ACC112 (cell line): Measurements from ENCODE around the gene TAS1R2.
"Not testable (repeated sequence)": the region's sequence is repeated elsewhere in the genome, so short reads cannot be mapped to it uniquely, and the experiment has no call there.

ENCODE experiments used
- H2AFZ ChIP-seq: fragments of 200-600 bp; sonication (generic); one replicate; pipeline ENCODE4 v1.6.0; 2017; ENCODE audit warnings: antibody characterized with exemption, low read length; ENCODE audit not compliant: unreplicated experiment
- H3K27ac ChIP-seq: fragments of 200-600 bp; sonication (generic); 2 replicates; pipeline ENCODE4 v1.5.1; 2014; ENCODE audit warnings: low read depth, mild to moderate bottlenecking, antibody characterized with exemption, low read length, moderate library complexity
- H3K27me3 ChIP-seq: fragments of 200-600 bp; sonication (generic); 2 replicates; pipeline ENCODE4 v1.6.1; 2014; ENCODE audit warnings: mild to moderate bottlenecking, antibody characterized with exemption, low read length, moderate library complexity, mixed read lengths; ENCODE audit not compliant: insufficient read depth
- H3K36me3 ChIP-seq: fragments of 200-600 bp; sonication (generic); 2 replicates; pipeline ENCODE4 v1.6.1; 2016; ENCODE audit warnings: mild to moderate bottlenecking, antibody characterized with exemption, low read length, moderate library complexity, mixed read lengths; ENCODE audit not compliant: insufficient read depth
- H3K4me1 ChIP-seq: fragments of 200-600 bp; sonication (generic); one replicate; pipeline ENCODE4 v1.6.1; 2016; ENCODE audit warnings: low read length, mixed read lengths; ENCODE audit not compliant: insufficient read depth, unreplicated experiment, control insufficient read depth
- H3K4me3 ChIP-seq: fragments of 200-600 bp; sonication (generic); 2 replicates; pipeline ENCODE4 v1.5.1; 2014; ENCODE audit warnings: mild to moderate bottlenecking, low read depth, low read length
- H3K79me2 ChIP-seq: fragments of 200-600 bp; sonication (generic); one replicate; pipeline ENCODE4 v1.6.0; 2016; ENCODE audit warnings: low read length; ENCODE audit not compliant: control insufficient read depth, unreplicated experiment, insufficient read depth

The TAS1R2 gene

DNA sequence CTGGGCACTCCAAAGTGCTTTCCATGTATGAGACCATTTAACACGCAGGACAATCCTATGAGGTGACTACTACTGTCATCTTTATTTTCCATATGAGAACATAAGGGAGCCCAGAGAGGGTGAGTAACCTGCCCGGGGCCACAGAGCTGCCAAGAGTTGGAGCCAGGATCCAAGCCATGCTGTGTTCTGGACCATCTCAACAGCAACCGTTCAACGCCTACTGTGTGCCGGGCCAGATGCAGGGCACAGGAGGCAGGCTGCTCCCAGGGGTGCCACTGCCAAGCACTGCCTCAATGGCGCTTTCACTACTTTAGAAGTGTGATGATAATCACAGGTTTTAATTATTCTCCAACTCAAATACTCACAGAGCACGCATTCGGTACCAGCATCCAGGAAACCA, 39.1 kb upstream of the TAS1R2 start:
- no peaks in the 10 kb centered on the region for H3K79me2 ChIP-seq

DNA sequence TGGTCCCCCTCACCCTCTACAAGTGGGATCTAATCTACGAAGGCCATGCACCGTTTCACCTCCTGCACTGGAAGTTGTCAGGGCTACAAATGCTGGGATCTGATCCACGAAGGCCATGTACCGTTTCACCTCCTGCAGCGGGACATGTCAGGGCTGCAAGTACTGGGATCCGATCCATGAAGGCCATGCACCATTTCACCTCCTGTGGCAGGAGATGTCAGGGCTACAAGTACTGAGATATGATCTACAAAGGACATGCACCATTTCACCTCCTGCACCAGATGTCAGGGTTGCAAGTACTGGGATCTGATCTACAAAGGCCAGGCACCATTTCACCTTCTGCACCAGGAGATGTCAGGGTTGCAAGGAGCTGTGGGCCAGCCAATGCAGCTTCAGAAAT, 35.9 kb upstream of the TAS1R2 start:
- H3K27me3 ChIP-seq: no peaks in the 10 kb centered on the region
- H3K36me3 ChIP-seq: no peaks in the 10 kb centered on the region
- H3K4me3 ChIP-seq: no peak overlapping the region
- no peaks in the 10 kb centered on the region for H3K4me1 ChIP-seq
- H3K27ac ChIP-seq: no peak overlapping the region
- no peak overlapping the region for H2AFZ ChIP-seq
- no peaks in the 10 kb centered on the region for H3K79me2 ChIP-seq

More for the DNA sequence above, 39.1 kb upstream of the TAS1R2 start:
- Histone ChIP-seq H2AFZ (no peak overlapping the region), H3K4me3 (no peak overlapping the region), H3K27me3 (no peaks in the 10 kb centered on the region), H3K36me3 (no peaks in the 10 kb centered on the region), H3K27ac (no peak overlapping the region), H3K4me1 (no peaks in the 10 kb centered on the region)

DNA sequence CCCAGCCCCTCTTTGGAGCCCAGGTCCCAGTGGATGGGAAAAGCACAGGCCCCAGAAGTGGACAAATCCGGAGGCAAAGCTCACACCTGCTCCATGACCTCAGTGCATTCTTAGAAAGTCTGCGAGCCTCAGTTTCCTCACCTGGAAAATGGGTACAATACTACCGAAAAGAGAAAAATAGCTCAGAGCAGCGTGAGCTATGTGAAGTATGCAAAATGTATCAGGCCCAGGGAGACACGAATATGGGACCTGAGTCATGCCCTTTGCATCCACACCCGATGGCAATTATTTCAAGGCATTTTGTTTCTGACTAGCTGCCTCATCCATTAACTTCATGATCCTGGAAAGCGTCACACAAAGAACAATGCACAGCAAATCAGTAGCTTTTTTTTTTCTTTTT, 33.7 kb upstream of the TAS1R2 start:
- Histone ChIP-seq H2AFZ (no peak overlapping the region), H3K27ac (no peak overlapping the region), H3K4me1 (no peaks in the 10 kb centered on the region), H3K79me2 (no peaks in the 10 kb centered on the region), H3K27me3 (no peaks in the 10 kb centered on the region), H3K4me3 (no peak overlapping the region), H3K36me3 (no peaks in the 10 kb centered on the region)

DNA sequence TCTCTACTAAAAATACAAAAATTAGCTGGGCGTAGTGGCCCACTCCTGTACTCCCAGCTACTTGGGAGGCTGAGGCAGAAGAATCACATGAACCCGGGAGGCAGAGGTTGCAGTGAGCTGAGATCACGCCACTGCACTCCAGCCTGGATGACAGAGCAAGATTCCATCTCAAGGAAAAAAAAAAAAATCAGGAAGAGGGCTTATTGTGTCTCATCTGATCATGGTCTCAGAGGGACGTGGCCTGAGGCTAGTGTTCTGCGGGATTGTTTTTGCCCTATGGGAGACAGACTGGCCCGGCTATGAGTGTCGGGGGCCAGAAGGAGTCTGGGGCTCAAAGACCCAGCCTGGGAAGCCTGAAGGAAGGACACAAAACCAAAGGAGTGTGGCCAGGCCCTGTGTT, 32.4 kb upstream of the TAS1R2 start:
- H3K4me3 ChIP-seq, H3K36me3 ChIP-seq, H3K79me2 ChIP-seq, H3K27me3 ChIP-seq, H3K4me1 ChIP-seq, H3K27ac ChIP-seq, H2AFZ ChIP-seq: not testable (repeated sequence)

DNA sequence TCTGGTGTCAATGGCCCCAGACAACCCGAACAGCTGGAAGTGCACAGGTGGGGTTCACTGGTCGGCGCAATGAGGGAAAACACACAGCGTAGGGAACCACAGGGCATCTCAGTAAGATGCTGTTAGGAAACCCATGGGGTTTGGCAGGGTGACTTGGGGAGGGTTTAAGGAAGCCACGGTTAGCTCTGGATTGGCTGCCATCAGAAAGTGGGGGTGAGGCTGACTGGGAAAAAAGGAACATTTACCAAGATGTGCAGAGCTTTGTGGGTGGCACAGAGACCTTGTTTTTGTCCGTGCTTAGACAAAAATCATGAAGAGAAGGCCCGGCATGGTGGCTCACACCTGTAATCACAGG, 31.9 kb upstream of the TAS1R2 start:
- no peak overlapping the region for H3K4me3 ChIP-seq
- H3K36me3 ChIP-seq: no peaks in the 10 kb centered on the region
- no peak overlapping the region for H2AFZ ChIP-seq
- H3K4me1 ChIP-seq: no peaks in the 10 kb centered on the region
- no peaks in the 10 kb centered on the region for H3K27me3 ChIP-seq
- no peaks in the 10 kb centered on the region for H3K79me2 ChIP-seq
- H3K27ac ChIP-seq: no peak overlapping the region

DNA sequence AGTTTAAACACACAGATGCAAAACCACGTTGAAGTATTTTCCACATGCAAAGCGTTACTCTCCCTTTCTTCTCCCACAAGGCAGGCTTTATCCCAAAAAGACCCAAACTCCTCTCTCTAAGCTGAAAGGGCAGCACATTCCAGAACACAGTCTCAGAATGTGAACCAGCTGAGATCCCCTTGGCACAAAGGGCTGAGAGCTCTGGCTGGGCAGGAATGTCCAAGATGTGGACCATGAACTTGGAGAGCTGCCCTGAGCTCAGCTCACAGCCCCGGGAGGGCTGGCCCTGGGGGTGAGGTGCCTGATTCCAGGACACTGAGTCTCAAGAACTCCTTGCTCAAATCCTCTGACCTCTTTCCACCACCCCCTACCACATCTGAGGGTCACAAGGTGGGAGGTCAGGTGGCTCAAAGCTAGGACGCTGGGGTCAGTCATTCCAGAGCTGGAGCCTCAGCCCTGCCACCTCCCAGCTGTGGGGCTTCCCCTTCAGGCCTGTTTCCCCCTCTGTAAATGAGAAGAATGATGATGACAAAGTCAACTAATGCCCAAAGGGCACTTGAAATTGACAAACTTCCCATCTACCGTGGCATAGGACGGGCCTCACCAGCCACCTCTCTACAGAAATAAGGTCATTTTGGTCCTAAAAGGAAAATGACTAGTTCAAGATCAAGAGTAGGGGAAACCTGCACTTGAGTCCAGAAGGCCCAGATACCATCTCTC, 31.4 kb upstream of the TAS1R2 start:
- Histone ChIP-seq H2AFZ (no peak overlapping the region), H3K27me3 (no peaks in the 10 kb centered on the region), H3K4me1 (peaks cover 5% of the 10 kb centered on the region), H3K79me2 (no peaks in the 10 kb centered on the region), H3K4me3 (no peak overlapping the region), H3K27ac (no peak overlapping the region), H3K36me3 (no peaks in the 10 kb centered on the region)

DNA sequence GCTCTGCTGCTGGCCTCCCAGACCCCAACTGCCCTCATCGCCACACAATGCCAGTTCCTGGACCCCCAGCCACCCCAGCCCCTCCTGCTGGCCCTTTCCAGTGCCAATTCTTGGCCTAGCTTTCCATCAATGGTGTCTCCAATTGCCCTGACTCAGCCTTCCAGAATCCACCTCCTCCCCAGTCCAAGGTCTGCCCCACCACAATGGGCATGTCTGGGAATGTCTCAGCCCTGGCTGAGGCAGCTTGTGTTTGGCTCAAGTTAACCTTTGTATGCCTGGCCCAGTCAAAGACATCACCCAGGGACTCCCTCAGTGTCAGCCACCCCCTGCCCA, 26.5 kb upstream of the TAS1R2 start:
- H3K36me3 ChIP-seq: no peaks in the 10 kb centered on the region
- no peak overlapping the region for H3K4me3 ChIP-seq
- no peak overlapping the region for H2AFZ ChIP-seq
- no peaks in the 10 kb centered on the region for H3K27me3 ChIP-seq
- no peaks in the 10 kb centered on the region for H3K79me2 ChIP-seq
- peaks cover 6% of the 10 kb centered on the region for H3K4me1 ChIP-seq
- no peak overlapping the region for H3K27ac ChIP-seq

DNA sequence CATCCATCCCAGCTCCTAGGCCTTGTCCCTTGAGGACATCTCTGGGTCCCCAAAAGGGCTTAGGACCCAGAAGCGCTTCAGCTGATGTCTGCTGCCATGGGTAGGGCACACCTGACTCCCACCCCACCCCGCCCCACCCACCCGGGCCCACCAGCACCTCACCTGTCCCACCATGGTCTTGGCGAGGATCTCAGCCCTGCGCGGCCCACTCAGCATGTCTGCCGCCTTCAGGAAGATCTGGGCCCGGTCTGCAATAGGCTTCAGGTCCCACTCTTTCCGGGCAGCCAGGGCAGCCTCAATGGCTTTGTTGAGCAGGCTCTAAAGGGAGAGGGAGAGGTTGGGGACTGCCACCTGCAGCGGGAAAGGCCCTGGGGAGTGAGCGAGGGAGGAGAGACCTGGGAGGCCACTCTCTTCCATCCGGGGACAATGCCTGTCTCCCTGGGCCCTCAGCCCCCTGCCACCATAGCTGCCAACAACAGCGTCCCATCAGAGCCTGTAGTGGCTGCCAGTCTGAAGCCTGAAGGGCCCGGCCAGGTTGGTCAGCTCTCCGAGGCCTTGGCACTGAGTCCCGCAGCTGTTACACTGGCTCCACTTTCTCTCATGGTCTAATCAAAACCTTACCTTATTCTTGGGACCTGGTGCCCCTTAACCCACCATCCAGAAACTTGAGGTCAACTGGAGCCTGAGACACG, 26.0 kb upstream of the TAS1R2 start:
- Histone ChIP-seq H3K4me3 (no peak overlapping the region), H3K36me3 (no peaks in the 10 kb centered on the region), H3K27ac (no peak overlapping the region), H2AFZ (no peak overlapping the region), H3K4me1 (peaks cover 6% of the 10 kb centered on the region), H3K79me2 (no peaks in the 10 kb centered on the region), H3K27me3 (no peaks in the 10 kb centered on the region)

DNA sequence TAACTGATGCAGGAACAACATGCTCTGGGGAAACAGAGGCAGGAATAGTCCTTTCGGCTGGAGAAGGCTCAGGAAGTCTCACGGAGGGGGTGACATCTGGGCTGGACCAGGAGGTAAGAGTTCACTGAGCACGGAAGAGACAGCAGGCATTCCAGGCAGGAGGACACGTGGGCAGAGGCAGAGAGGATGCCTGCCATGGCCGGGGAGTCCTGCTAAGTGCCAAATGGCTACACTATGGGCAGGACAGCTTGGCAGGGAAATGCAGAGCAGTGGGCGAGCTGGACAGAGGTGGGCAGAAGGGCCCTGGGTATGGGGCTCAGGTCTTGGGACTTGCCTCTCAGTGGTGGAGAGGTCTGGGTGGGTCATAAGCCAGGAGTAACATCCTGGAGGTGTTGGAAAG, 25.3 kb upstream of the TAS1R2 start:
- Histone ChIP-seq H3K27me3 (no peaks in the 10 kb centered on the region), H3K36me3 (no peaks in the 10 kb centered on the region), H3K79me2 (no peaks in the 10 kb centered on the region), H3K4me1 (peaks cover 6% of the 10 kb centered on the region), H3K27ac (no peak overlapping the region), H3K4me3 (no peak overlapping the region), H2AFZ (no peak overlapping the region)

DNA sequence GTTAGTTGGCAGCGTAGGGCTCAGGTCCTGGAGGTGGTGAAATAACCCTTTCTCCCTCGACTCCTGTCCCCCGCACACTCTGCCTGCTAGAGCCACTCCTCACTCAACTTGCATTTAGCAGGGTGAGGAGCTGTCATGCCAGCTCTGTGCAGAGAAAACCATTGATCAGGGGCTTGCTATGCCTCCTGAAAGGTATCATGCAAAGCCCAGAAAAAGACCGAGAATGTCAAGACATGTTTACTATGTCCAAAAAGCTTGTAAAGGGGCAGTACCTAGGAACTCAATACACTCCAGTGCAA, 24.9 kb upstream of the TAS1R2 start:
- peaks cover 6% of the 10 kb centered on the region for H3K4me1 ChIP-seq
- H3K4me3 ChIP-seq: no peak overlapping the region
- no peaks in the 10 kb centered on the region for H3K36me3 ChIP-seq
- no peaks in the 10 kb centered on the region for H3K27me3 ChIP-seq
- no peak overlapping the region for H2AFZ ChIP-seq
- H3K27ac ChIP-seq: no peak overlapping the region
- no peaks in the 10 kb centered on the region for H3K79me2 ChIP-seq

DNA sequence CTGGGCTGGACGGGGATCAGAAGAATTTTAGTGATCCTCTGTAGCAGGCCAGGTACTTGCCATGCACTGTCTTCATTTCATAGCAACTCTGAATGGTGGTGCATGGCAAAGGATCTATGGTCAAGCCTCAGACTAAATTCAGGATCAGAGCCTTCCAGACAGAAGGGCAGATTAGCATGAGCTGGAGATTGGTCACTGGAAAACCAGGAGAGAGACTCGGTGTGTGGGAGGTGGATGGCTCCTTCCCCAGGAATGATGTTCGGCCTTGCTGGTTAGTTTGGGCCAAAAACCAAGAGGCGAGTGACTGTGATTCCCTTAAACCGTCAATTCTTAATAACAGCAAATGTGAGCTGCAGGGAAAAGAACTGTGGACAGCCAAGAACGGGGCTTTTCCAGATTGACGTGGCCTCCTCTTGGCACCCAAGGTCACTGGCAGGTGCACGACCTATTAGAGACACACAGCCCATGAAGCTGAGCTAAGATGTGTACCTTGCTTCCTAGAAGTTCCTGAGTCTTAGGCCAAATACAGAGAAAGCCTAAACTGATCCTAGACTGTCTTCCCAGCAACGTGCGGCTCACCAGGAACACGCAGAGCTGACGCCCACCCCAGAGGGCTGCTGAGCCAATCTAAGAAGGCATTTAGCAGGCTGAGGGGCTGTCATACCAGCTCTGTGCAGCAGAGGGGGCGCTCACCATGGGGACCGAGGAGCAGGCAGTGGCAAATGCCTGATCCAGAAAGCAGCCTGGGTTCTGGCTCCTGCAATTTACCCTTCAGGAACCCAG, 24.4 kb upstream of the TAS1R2 start:
- Histone ChIP-seq H2AFZ (no peak overlapping the region), H3K27me3 (no peaks in the 10 kb centered on the region), H3K4me1 (peaks cover 6% of the 10 kb centered on the region), H3K79me2 (no peaks in the 10 kb centered on the region), H3K4me3 (no peak overlapping the region), H3K36me3 (no peaks in the 10 kb centered on the region), H3K27ac (no peak overlapping the region)
